SK-N-SH treated with all-trans-retinoic acid at 6 μM for 48 hours (cell line): Measurements from ENCODE around the gene WNK1.
"Not testable (repeated sequence)": the region's sequence is repeated elsewhere in the genome, so short reads cannot be mapped to it uniquely, and the experiment has no call there.

Experiments used
- ATAC-seq: fragments of 200-7000 bp; cut with Tn5 transposase; 3 replicates; pipeline ENCODE4 v1.9.1; 2020; ENCODE audit warnings: mild to moderate bottlenecking, moderate library complexity
- ARNTL ChIP-seq: fragments of 450-650 bp; formaldehyde crosslinking; IDR thresholded peaks from 2 replicates; pipeline ENCODE4 v1.5.0; 2020; ENCODE audit warnings: low read depth, mild to moderate bottlenecking, moderate library complexity, borderline replicate concordance
- BACH2 ChIP-seq: fragments of 250-450 bp; sonication (Bioruptor Pico); IDR thresholded peaks from 2 replicates; pipeline ENCODE4 v1.9.0; 2021; ENCODE audit warnings: mild to moderate bottlenecking, borderline replicate concordance
- ESRRG ChIP-seq: fragments of 250-450 bp; sonication (Bioruptor Pico); IDR thresholded peaks from 2 replicates; pipeline ENCODE4 v1.6.1; 2021; ENCODE audit warnings: mild to moderate bottlenecking
- GLIS3 ChIP-seq: fragments of 250-450 bp; sonication (Bioruptor Pico); IDR thresholded peaks from 2 replicates; pipeline ENCODE4 v1.5.0; 2020; ENCODE audit warnings: mild to moderate bottlenecking, moderate library complexity
- ISL1 ChIP-seq: fragments of 250-450 bp; sonication (Bioruptor Pico); IDR thresholded peaks from 2 replicates; pipeline ENCODE4 v2.1.2; 2022; ENCODE audit warnings: mild to moderate bottlenecking, moderate library complexity
- POU6F1 ChIP-seq: fragments of 250-450 bp; sonication (Bioruptor Pico); IDR thresholded peaks from 2 replicates; pipeline ENCODE4 v1.8.0; 2021; ENCODE audit warnings: low read depth, mild to moderate bottlenecking, moderate library complexity, borderline replicate concordance
- PPARA ChIP-seq: fragments of 250-450 bp; sonication (Bioruptor Pico); IDR thresholded peaks from 2 replicates; pipeline ENCODE4 v1.5.0; 2020; ENCODE audit warnings: mild to moderate bottlenecking, borderline replicate concordance
- RARB ChIP-seq: fragments of 250-450 bp; sonication (Bioruptor Pico); IDR thresholded peaks from 2 replicates; pipeline ENCODE4 v1.8.0; 2021; ENCODE audit warnings: mild to moderate bottlenecking, moderate library complexity
- SNAI2 ChIP-seq: fragments of 250-450 bp; sonication (Bioruptor Pico); IDR thresholded peaks from 2 replicates; pipeline ENCODE4 v1.5.0; 2020; ENCODE audit warnings: mild to moderate bottlenecking, moderate library complexity
- TCF4 ChIP-seq: fragments of 250-450 bp; sonication (Bioruptor Pico); IDR thresholded peaks from 2 replicates; pipeline ENCODE4 v1.8.0; 2021; ENCODE audit warnings: mild to moderate bottlenecking, moderate library complexity, borderline replicate concordance
- TOX ChIP-seq: fragments of 250-450 bp; sonication (Bioruptor Pico); IDR thresholded peaks from 2 replicates; pipeline ENCODE4 v1.8.0; 2021; ENCODE audit warnings: mild to moderate bottlenecking, moderate library complexity, borderline replicate concordance
- TSHZ2 ChIP-seq: fragments of 250-450 bp; sonication (Bioruptor Pico); IDR thresholded peaks from 2 replicates; pipeline ENCODE4 v1.5.0; 2020; ENCODE audit warnings: mild to moderate bottlenecking, moderate library complexity
- ZC3H10 ChIP-seq: fragments of 250-450 bp; sonication (Bioruptor Pico); IDR thresholded peaks from 2 replicates; pipeline ENCODE4 v1.5.1; 2021; ENCODE audit warnings: mild to moderate bottlenecking, moderate library complexity
- ZFP3 ChIP-seq: fragments of 250-450 bp; sonication (Bioruptor Pico); IDR thresholded peaks from 2 replicates; pipeline ENCODE4 v1.5.0; 2020; ENCODE audit warnings: mild to moderate bottlenecking, moderate library complexity
- ZFP30 ChIP-seq: fragments of 450-650 bp; formaldehyde crosslinking; IDR thresholded peaks from 2 replicates; pipeline ENCODE4 v1.5.0; 2022; ENCODE audit warnings: mild to moderate bottlenecking, moderate library complexity
- ZNF565 ChIP-seq: fragments of 450-650 bp; formaldehyde crosslinking; conservative IDR thresholded peaks from 2 replicates; pipeline ENCODE4 v1.5.0; 2020; ENCODE audit warnings: low read depth, mild to moderate bottlenecking, moderate library complexity
- ZNF8 ChIP-seq: fragments of 450-650 bp; formaldehyde crosslinking; IDR thresholded peaks from 2 replicates; pipeline ENCODE4 v1.5.0; 2020; ENCODE audit warnings: mild to moderate bottlenecking, moderate library complexity
- TF ChIP-seq, protein P1 (sequence below): fragments of 250-450 bp; sonication (Bioruptor Pico); IDR thresholded peaks from 2 replicates; pipeline ENCODE4 v1.5.1; 2020; ENCODE audit warnings: low read depth, mild to moderate bottlenecking, moderate library complexity
- TF ChIP-seq, protein P2 (sequence below): fragments of 250-450 bp; sonication (Bioruptor Pico); IDR thresholded peaks from 2 replicates; pipeline ENCODE4 v1.8.0; 2020; ENCODE audit warnings: mild to moderate bottlenecking, moderate library complexity, borderline replicate concordance
- TF ChIP-seq, protein P3 (sequence below): fragments of 250-450 bp; sonication (Bioruptor Pico); IDR thresholded peaks from 2 replicates; pipeline ENCODE4 v1.5.1; 2021; ENCODE audit warnings: mild to moderate bottlenecking, moderate library complexity

The WNK1 gene

DNA sequence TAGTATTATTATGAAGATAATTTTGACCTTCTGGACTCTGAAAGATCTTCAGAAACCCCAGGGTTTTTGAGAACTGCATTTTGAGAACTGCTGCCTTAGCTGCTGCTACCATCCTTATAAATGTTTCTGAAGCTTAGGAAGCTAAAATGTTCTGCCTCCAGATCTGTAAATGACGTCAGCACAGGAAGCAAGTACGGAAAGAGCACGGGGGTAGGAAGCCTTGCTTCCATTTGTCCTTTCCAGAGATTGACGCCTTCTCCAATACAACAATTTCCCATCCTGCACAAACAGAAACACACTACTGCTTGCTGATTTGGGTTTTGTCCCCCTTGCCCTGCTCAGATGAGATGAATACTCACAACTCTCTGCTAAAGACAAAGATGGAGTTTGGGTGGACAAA lies 179.2 kb downstream of the WNK1 start:
- TF ChIP-seq ZC3H10 (CRISPR knock-in tag) (no peak), TSHZ2 (CRISPR knock-in tag) (no peak), PPARA (no peak), ISL1 (CRISPR knock-in tag) (no peak), GLIS3 (CRISPR knock-in tag) (no peak), RARB (CRISPR knock-in tag) (no peak)
- TF ChIP-seq, protein P1, sequence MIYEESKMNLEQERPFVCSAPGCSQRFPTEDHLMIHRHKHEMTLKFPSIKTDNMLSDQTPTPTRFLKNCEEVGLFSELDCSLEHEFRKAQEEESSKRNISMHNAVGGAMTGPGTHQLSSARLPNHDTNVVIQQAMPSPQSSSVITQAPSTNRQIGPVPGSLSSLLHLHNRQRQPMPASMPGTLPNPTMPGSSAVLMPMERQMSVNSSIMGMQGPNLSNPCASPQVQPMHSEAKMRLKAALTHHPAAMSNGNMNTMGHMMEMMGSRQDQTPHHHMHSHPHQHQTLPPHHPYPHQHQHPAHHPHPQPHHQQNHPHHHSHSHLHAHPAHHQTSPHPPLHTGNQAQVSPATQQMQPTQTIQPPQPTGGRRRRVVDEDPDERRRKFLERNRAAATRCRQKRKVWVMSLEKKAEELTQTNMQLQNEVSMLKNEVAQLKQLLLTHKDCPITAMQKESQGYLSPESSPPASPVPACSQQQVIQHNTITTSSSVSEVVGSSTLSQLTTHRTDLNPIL (CRISPR knock-in tag): no peak
- no peak for ATAC-seq

DNA sequence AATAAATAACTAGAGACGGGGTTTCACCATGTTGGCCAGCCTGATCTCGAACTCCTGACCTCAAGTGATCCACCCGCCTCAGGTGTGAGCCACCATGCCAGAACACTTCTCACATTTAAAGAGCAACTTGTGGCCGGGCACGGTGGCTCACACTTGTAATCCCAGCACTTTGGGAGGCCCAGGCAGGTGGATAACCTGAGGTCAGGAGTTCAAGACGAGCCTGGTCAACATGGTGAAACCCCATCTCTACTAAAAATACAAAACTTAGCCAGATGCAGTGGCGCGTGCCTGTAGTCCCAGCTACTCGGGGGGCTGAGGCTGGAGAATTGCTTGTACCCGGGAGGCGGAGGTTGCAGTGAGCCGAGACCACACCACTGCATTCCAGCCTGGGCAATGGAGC lies 183.5 kb downstream of the WNK1 start:
- ATAC-seq: not testable (repeated sequence)

- no peak for TF ChIP-seq ESRRG (CRISPR knock-in tag)
- TF ChIP-seq SNAI2 (CRISPR knock-in tag): no peak
- TF ChIP-seq ZNF565: no peak
- no peak for TF ChIP-seq ZFP3 (CRISPR knock-in tag)
- TF ChIP-seq ZNF8 (CRISPR knock-in tag): no peak
- TF ChIP-seq, protein P2, sequence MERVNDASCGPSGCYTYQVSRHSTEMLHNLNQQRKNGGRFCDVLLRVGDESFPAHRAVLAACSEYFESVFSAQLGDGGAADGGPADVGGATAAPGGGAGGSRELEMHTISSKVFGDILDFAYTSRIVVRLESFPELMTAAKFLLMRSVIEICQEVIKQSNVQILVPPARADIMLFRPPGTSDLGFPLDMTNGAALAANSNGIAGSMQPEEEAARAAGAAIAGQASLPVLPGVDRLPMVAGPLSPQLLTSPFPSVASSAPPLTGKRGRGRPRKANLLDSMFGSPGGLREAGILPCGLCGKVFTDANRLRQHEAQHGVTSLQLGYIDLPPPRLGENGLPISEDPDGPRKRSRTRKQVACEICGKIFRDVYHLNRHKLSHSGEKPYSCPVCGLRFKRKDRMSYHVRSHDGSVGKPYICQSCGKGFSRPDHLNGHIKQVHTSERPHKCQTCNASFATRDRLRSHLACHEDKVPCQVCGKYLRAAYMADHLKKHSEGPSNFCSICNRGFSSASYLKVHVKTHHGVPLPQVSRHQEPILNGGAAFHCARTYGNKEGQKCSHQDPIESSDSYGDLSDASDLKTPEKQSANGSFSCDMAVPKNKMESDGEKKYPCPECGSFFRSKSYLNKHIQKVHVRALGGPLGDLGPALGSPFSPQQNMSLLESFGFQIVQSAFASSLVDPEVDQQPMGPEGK: no peak
- TF ChIP-seq, protein P1 (CRISPR knock-in tag): no peak
- no peak for TF ChIP-seq ZFP30 (CRISPR knock-in tag)
- no peak for TF ChIP-seq TCF4
- TF ChIP-seq, protein P3, sequence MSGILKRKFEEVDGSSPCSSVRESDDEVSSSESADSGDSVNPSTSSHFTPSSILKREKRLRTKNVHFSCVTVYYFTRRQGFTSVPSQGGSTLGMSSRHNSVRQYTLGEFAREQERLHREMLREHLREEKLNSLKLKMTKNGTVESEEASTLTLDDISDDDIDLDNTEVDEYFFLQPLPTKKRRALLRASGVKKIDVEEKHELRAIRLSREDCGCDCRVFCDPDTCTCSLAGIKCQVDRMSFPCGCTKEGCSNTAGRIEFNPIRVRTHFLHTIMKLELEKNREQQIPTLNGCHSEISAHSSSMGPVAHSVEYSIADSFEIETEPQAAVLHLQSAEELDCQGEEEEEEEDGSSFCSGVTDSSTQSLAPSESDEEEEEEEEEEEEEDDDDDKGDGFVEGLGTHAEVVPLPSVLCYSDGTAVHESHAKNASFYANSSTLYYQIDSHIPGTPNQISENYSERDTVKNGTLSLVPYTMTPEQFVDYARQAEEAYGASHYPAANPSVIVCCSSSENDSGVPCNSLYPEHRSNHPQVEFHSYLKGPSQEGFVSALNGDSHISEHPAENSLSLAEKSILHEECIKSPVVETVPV (CRISPR knock-in tag): no peak
- TF ChIP-seq ARNTL (CRISPR knock-in tag): no peak
- no peak for TF ChIP-seq TOX (CRISPR knock-in tag)
- no peak for TF ChIP-seq GLIS3 (CRISPR knock-in tag)
- no peak for ATAC-seq
Observed at GRCh38 chr12:936377-937345, 184.3 kb downstream of the WNK1 start.

DNA sequence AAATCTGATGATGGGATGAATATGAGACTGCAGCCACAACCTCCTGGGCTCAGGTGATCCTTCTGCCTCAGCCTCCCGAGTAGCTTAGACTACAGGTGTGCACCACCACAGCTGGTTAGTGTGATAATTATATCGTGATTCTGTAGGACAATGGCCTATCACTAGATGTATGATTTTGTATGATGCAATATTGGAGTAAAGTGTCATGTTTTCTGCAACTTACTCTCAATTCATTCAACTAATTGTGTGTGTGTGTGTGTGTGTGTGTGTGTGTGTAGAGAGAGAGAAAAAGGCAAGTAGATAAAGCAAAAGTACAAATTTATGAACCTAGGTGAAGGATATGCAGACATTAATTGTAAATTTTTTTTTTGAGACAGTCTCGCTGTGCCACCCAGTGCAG lies 186.4 kb downstream of the WNK1 start:
- TF ChIP-seq ISL1 (CRISPR knock-in tag) (no peak), ZNF565 (no peak), SNAI2 (CRISPR knock-in tag) (no peak), ZC3H10 (CRISPR knock-in tag) (no peak), ZNF8 (CRISPR knock-in tag) (no peak), ZFP30 (CRISPR knock-in tag) (no peak), ESRRG (CRISPR knock-in tag) (no peak), BACH2 (no peak), POU6F1 (CRISPR knock-in tag) (no peak), TCF4 (no peak), ARNTL (CRISPR knock-in tag) (no peak)
- TF ChIP-seq, protein P1 (CRISPR knock-in tag): no peak
- ATAC-seq: no peak
